ENCODE data around the gene CAMTA1. TPM values are rescaled to one million over a fixed set of nuclear protein-coding genes. Genes with fewer than 3 reads are reported as not detected.

The CAMTA1 gene
- polyA plus RNA-seq, 1 of the 3 experiments (the other 2 are of a cell fraction) = 63.1 TPM

DNA sequence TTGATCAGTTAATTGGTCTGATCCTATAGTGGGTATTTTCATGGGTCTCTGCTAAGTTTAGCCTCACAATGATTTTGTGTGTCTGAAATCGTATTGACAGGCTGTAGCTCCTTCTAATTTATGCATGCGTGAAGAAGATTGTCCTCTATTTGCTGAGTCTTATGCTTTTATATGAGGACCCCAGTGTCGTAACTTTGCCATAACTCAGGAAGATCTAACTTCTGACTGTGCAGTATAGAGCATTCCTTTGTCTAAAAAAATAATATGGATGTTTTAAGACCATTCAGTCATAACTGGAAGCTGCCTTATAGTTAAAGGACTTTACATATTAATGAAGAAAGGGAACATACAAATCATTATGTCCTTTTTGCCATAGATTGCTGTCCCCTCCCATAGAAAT is 73.3 kb downstream of the CAMTA1 start:
- ChIA-PET POLR2A (interaction anchor here (0.6 kb wide), 1 partner anchor 1879 kb away, joined by 5 read pairs; no protein-coding TSS in a partner anchor), CTCF (interaction anchor here (0.6 to 1.3 kb wide), 3 partner anchors 9 to 212 kb away, joined by 3 to 4 read pairs (median 3); no protein-coding TSS in a partner anchor)
- Histone ChIP-seq H2AFZ (ENCODE audit: low read depth) (no peak overlapping the region), H4K20me1 (ENCODE audit: insufficient read depth) (no peaks in the 10 kb centered on the region), H3F3A (replicated peaks; ENCODE audit: insufficient read depth) (peaks cover 29% of the 10 kb centered on the region), H3K27me3 (ENCODE audit: insufficient read depth) (no peaks in the 10 kb centered on the region), H3K4me1 (ENCODE audit: control insufficient read depth in 1 of 2, insufficient read depth in 2 of 2, low read depth in 1 of 2, low read length in 1 of 2) (peaks cover 0 to 13% of the 10 kb centered on the region in 2 experiments; a peak in 3 of 4 replicates), H3K4me2 (no peak overlapping the region), H3K79me2 (ENCODE audit: insufficient read depth) (peaks cover 43% of the 10 kb centered on the region), H3K27ac (ENCODE audit: low read depth in 2 of 2, low read length in 1 of 2) (0 out of 4 replicates have a peak overlapping the region, but pooled peaks of 1 of the 2 experiments have one; percentile 96), H3K36me3 (replicated peaks in 1 of 2; ENCODE audit: control insufficient read depth in 1 of 2, insufficient read depth in 2 of 2, low read length in 1 of 2) (peaks cover 10 to 12% of the 10 kb centered on the region in 2 experiments), H3K4me3 (ENCODE audit: low read depth in 2 of 2, low read length in 1 of 2) (no peak overlapping the region), H3K9ac (no peak overlapping the region), H3K9me2 (no peaks in the 10 kb centered on the region), H3K9me3 (no peaks in the 10 kb centered on the region)
- 94% methylated on average over 3 of the region's 3 CpGs for WGBS (ENCODE audit: low lambda C conversion rate)
- DNase-seq = no peak
- TF ChIP-seq NRF1 (IDR thresholded peaks at IDR 0.05; ENCODE audit: low read depth, low read length) = no peak
- TF ChIP-seq GATA2 (CRISPR knock-in tag; IDR thresholded peaks at IDR 0.05) = no peak
- TF ChIP-seq, protein P1, sequence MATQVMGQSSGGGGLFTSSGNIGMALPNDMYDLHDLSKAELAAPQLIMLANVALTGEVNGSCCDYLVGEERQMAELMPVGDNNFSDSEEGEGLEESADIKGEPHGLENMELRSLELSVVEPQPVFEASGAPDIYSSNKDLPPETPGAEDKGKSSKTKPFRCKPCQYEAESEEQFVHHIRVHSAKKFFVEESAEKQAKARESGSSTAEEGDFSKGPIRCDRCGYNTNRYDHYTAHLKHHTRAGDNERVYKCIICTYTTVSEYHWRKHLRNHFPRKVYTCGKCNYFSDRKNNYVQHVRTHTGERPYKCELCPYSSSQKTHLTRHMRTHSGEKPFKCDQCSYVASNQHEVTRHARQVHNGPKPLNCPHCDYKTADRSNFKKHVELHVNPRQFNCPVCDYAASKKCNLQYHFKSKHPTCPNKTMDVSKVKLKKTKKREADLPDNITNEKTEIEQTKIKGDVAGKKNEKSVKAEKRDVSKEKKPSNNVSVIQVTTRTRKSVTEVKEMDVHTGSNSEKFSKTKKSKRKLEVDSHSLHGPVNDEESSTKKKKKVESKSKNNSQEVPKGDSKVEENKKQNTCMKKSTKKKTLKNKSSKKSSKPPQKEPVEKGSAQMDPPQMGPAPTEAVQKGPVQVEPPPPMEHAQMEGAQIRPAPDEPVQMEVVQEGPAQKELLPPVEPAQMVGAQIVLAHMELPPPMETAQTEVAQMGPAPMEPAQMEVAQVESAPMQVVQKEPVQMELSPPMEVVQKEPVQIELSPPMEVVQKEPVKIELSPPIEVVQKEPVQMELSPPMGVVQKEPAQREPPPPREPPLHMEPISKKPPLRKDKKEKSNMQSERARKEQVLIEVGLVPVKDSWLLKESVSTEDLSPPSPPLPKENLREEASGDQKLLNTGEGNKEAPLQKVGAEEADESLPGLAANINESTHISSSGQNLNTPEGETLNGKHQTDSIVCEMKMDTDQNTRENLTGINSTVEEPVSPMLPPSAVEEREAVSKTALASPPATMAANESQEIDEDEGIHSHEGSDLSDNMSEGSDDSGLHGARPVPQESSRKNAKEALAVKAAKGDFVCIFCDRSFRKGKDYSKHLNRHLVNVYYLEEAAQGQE (IDR thresholded peaks at IDR 0.05; ENCODE audit: low read depth, low read length) = no peak
- no peak for TF ChIP-seq RCOR1 (IDR thresholded peaks at IDR 0.05; ENCODE audit: low read length)
- no peak for TF ChIP-seq POLR2AphosphoS5 (IDR thresholded peaks at IDR 0.05; ENCODE audit: low read depth, low read length)
- no peak for TF ChIP-seq NFIC (IDR thresholded peaks at IDR 0.05; ENCODE audit: borderline replicate concordance)
- TF ChIP-seq, protein P2, sequence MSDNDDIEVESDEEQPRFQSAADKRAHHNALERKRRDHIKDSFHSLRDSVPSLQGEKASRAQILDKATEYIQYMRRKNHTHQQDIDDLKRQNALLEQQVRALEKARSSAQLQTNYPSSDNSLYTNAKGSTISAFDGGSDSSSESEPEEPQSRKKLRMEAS (IDR thresholded peaks at IDR 0.05; ENCODE audit: low read depth) = no peak
- TF ChIP-seq YY1 (IDR thresholded peaks at IDR 0.05; ENCODE audit: low read depth) = no peak
- no peak for TF ChIP-seq MEF2A (IDR thresholded peaks at IDR 0.05; ENCODE audit: borderline replicate concordance, low read depth)
- TF ChIP-seq, protein P3, sequence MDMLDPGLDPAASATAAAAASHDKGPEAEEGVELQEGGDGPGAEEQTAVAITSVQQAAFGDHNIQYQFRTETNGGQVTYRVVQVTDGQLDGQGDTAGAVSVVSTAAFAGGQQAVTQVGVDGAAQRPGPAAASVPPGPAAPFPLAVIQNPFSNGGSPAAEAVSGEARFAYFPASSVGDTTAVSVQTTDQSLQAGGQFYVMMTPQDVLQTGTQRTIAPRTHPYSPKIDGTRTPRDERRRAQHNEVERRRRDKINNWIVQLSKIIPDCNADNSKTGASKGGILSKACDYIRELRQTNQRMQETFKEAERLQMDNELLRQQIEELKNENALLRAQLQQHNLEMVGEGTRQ (IDR thresholded peaks at IDR 0.05; ENCODE audit: borderline replicate concordance, low read depth, low read length) = no peak
- TF ChIP-seq EZH2phosphoT487 (IDR thresholded peaks at IDR 0.05; ENCODE audit: borderline replicate concordance, low read depth) = no peak
- TF ChIP-seq, protein P4, sequence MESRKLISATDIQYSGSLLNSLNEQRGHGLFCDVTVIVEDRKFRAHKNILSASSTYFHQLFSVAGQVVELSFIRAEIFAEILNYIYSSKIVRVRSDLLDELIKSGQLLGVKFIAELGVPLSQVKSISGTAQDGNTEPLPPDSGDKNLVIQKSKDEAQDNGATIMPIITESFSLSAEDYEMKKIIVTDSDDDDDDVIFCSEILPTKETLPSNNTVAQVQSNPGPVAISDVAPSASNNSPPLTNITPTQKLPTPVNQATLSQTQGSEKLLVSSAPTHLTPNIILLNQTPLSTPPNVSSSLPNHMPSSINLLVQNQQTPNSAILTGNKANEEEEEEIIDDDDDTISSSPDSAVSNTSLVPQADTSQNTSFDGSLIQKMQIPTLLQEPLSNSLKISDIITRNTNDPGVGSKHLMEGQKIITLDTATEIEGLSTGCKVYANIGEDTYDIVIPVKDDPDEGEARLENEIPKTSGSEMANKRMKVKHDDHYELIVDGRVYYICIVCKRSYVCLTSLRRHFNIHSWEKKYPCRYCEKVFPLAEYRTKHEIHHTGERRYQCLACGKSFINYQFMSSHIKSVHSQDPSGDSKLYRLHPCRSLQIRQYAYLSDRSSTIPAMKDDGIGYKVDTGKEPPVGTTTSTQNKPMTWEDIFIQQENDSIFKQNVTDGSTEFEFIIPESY (IDR thresholded peaks at IDR 0.05; ENCODE audit: borderline replicate concordance, low read depth) = no peak
- no peak for TF ChIP-seq SIN3A (IDR thresholded peaks at IDR 0.05; ENCODE audit: borderline replicate concordance, low read depth, low read length)
- no peak for TF ChIP-seq ELF1 (IDR thresholded peaks at IDR 0.05)
- no peak for TF ChIP-seq MXI1 (IDR thresholded peaks at IDR 0.05; ENCODE audit: low read depth, low read length)
- TF ChIP-seq RAD21 (IDR thresholded peaks at IDR 0.05; ENCODE audit: low read length) = no peak
- TF ChIP-seq FOXJ3 (CRISPR knock-in tag; IDR thresholded peaks at IDR 0.05) = no peak
- TF ChIP-seq, protein P5, sequence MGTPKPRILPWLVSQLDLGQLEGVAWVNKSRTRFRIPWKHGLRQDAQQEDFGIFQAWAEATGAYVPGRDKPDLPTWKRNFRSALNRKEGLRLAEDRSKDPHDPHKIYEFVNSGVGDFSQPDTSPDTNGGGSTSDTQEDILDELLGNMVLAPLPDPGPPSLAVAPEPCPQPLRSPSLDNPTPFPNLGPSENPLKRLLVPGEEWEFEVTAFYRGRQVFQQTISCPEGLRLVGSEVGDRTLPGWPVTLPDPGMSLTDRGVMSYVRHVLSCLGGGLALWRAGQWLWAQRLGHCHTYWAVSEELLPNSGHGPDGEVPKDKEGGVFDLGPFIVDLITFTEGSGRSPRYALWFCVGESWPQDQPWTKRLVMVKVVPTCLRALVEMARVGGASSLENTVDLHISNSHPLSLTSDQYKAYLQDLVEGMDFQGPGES (IDR thresholded peaks at IDR 0.05; ENCODE audit: low read depth, low read length) = no peak
- no peak for TF ChIP-seq GABPA (IDR thresholded peaks at IDR 0.05; ENCODE audit: low read depth)
- TF ChIP-seq, protein P6, sequence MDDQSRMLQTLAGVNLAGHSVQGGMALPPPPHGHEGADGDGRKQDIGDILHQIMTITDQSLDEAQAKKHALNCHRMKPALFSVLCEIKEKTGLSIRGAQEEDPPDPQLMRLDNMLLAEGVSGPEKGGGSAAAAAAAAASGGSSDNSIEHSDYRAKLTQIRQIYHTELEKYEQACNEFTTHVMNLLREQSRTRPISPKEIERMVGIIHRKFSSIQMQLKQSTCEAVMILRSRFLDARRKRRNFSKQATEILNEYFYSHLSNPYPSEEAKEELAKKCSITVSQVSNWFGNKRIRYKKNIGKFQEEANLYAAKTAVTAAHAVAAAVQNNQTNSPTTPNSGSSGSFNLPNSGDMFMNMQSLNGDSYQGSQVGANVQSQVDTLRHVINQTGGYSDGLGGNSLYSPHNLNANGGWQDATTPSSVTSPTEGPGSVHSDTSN (IDR thresholded peaks at IDR 0.05) = no peak
